Large intestine (tissue), 3 donors: ENCODE measurements around the gene ETV7. TPM values are rescaled to one million over a fixed set of nuclear protein-coding genes. Genes with fewer than 3 reads are reported as not detected.
"Not testable (repeated sequence)": the region's sequence is repeated elsewhere in the genome, so short reads cannot be mapped to it uniquely, and the experiment has no call there.

ENCODE experiments used
- DNase-seq, 2 donors: peaks; one replicate each; pipeline versions ENCODE4 v3.0.0 to v3.0.0-alpha.2; 2013
- H3K27ac ChIP-seq: one replicate; pipeline ENCODE4 v1.5.1; 2013; ENCODE audit warnings: low read length
- H3K27me3 ChIP-seq: 2 replicates; pipeline ENCODE4 v1.6.1; 2013; ENCODE audit warnings: low read length; ENCODE audit not compliant: control insufficient read depth, insufficient read depth
- H3K36me3 ChIP-seq: 2 replicates; pipeline ENCODE4 v1.6.1; 2013; ENCODE audit warnings: low read length; ENCODE audit not compliant: control insufficient read depth, insufficient read depth
- H3K4me1 ChIP-seq: one replicate; pipeline ENCODE4 v1.6.1; 2013; ENCODE audit warnings: low read length; ENCODE audit not compliant: control insufficient read depth, insufficient read depth
- H3K4me3 ChIP-seq: one replicate; pipeline ENCODE4 v1.5.1; 2013; ENCODE audit warnings: low read length
- H3K9me3 ChIP-seq: one replicate; pipeline ENCODE4 v1.6.1; 2013; ENCODE audit warnings: mild to moderate bottlenecking, low read depth, low read length, moderate library complexity; ENCODE audit not compliant: control insufficient read depth
- WGBS: methylation state at CpG from one replicate; pipeline ENCODE4 v1.1.5; 2013; ENCODE audit warnings: low lambda C conversion rate; ENCODE audit not compliant: insufficient coverage; 5-methylcytosine and 5-hydroxymethylcytosine counted together
- polyA plus RNA-seq: library from polyadenylated mRNA; unstranded; fragments of 120-200 nt; gene quantifications from one replicate; pipeline ENCODE4 v1.2.1, GENCODE V29; 2013

The ETV7 gene
- polyA plus RNA-seq, 1 donor: 9.3 TPM

DNA sequence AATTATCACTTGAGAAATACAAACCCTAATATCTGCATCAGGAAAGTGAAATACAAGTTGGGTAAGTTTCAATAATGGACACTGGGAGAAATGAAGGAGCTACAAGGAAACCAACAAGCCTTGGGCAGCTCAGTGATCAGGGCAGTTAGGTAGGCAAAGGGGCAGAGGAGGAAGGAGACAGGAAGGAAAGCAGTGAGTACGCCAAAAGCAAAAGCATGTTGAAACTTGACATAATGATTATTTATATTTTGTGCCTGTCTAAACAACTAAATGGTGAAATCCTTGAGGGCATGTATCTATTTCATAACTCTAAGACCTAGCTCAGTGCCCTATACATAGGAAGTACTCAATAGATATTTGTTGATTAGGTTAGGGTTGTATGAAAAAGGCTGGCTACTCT is 31.8 kb upstream of the ETV7 start:
- DNase-seq: no peak
- no peak overlapping the region for H3K27ac ChIP-seq
- H3K4me3 ChIP-seq: no peak overlapping the region
- H3K36me3 ChIP-seq: no peaks in the 10 kb centered on the region
- no peaks in the 10 kb centered on the region for H3K27me3 ChIP-seq
- no CpG with 5 or more reads among the region's 1 CpG for WGBS
- no peaks in the 10 kb centered on the region for H3K9me3 ChIP-seq
- H3K4me1 ChIP-seq: peaks cover 5% of the 10 kb centered on the region

GRCh38 chr6:36418558-36418957 is 31.1 kb upstream of the ETV7 start:
- no peaks in the 10 kb centered on the region for H3K9me3 ChIP-seq
- H3K27ac ChIP-seq: no peak overlapping the region
- no peak overlapping the region for H3K4me3 ChIP-seq
- WGBS: no CpG with 5 or more reads among the region's 3 CpGs
- H3K36me3 ChIP-seq: no peaks in the 10 kb centered on the region
- H3K4me1 ChIP-seq: peaks cover 5% of the 10 kb centered on the region
- DNase-seq: peak in 1 of 2 donors; percentile 13
- no peaks in the 10 kb centered on the region for H3K27me3 ChIP-seq

DNA sequence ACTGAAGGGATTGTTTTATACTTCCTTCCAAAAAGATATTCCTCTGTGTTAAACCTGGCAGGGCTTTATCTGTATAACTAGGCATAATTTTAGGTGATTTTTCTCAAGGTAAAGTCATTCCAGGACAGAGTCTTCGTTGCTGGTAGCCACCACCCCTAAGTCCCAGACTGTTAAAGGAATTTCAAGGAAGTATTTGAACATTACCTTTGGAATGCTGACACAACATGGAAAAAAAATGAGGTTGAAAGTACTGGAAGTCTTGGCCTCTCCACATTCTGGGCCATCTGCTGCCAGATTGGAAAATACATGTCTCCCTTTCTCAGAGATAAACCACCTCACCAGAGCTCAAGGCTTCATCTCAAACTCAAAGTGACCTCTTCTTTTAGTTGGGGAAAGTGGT is 27.0 kb upstream of the ETV7 start:
- DNase-seq: peak; percentile 23 to 68
- Histone ChIP-seq H3K9me3 (no peaks in the 10 kb centered on the region), H3K4me3 (no peak overlapping the region), H3K36me3 (no peaks in the 10 kb centered on the region), H3K4me1 (no peaks in the 10 kb centered on the region), H3K27me3 (no peaks in the 10 kb centered on the region), H3K27ac (peak overlapping the region; percentile 22)
- no CpG with 5 or more reads among the region's 1 CpG for WGBS

DNA sequence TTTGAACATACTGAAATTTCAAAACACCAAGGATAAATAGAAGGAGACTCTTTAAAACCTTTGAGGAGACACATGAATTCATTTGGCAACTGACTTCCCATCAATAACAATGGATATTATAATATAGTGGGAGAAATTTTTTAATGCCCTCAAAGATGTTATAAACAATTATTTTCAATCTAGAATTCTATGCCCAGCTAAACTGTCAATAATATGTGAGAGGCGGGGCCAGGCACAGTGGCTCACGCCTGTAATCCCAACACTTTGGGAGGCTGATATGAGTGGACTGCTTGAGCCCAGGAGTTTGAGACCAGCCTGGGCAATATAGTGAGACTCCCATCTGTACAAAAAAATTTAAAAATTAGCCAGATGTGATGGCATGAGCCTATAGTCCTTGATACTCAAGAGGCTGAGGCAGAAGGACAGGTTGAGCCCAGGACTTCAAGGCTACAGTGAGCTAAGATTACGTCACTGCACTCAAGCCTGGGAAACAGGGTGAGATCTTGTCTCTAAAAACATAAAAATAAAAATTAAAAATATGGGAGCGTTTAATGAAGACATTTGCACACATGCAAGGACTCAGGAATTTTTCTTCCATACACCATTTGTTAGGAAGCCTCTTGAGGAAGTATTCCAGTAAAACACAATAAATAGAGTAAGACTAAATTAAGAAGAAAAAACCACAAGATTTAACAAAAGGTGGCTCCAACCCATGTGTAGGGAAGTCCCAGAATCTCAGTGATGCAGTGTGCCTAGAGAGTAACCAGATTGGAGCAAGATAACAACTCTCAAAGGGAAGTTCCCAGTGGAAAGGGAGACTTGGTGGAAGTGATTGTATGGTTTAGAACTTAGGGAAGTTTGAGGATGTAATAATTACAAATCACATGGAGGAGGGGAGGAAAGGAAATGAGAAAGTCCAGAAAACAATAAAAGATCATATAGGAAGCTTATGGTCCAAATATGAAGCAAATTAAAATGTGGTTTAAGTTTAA is 26.3 kb upstream of the ETV7 start:
- WGBS: 88% methylated on average over 2 of the region's 4 CpGs
- no peaks in the 10 kb centered on the region for H3K9me3 ChIP-seq
- H3K27me3 ChIP-seq: no peaks in the 10 kb centered on the region
- H3K36me3 ChIP-seq: no peaks in the 10 kb centered on the region
- H3K4me3 ChIP-seq: no peak overlapping the region
- peak overlapping the region; percentile 20 for H3K27ac ChIP-seq
- H3K4me1 ChIP-seq: no peaks in the 10 kb centered on the region
- no peak for DNase-seq

DNA sequence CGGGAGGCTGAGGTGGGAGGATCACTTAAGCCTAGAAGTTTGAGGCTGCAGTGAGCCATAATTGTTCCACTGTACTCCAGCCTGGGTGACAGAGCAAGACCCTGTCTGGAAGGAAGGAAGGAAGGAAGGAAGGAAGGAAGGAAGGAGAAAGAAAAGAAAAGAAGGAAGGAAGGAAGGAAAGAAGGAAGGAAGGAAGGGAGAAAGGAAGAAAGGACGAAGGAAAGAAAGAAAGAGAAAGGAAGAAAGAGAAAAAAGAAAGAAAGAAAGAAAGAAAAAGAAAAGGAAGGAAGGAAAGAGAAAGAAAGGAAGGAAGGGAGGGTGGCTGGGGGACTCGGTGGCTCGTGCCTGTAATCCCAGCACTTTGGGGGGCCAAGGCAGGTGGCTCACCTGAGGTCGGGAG is 22.2 kb upstream of the ETV7 start:
- not testable (repeated sequence) for H3K27ac ChIP-seq, DNase-seq, H3K4me1 ChIP-seq, H3K36me3 ChIP-seq, H3K27me3 ChIP-seq, H3K4me3 ChIP-seq, H3K9me3 ChIP-seq
- 80% methylated on average over 3 of the region's 5 CpGs for WGBS

- H3K36me3 ChIP-seq: no peaks in the 10 kb centered on the region
- no peak for DNase-seq
- H3K4me3 ChIP-seq: no peak overlapping the region
- H3K27ac ChIP-seq: no peak overlapping the region
- no peaks in the 10 kb centered on the region for H3K9me3 ChIP-seq
- H3K27me3 ChIP-seq: no peaks in the 10 kb centered on the region
- WGBS: 100% methylated on average over 3 of the region's 4 CpGs
- no peaks in the 10 kb centered on the region for H3K4me1 ChIP-seq
Observed at GRCh38 chr6:36404164-36404563, 16.7 kb upstream of the ETV7 start.

DNA sequence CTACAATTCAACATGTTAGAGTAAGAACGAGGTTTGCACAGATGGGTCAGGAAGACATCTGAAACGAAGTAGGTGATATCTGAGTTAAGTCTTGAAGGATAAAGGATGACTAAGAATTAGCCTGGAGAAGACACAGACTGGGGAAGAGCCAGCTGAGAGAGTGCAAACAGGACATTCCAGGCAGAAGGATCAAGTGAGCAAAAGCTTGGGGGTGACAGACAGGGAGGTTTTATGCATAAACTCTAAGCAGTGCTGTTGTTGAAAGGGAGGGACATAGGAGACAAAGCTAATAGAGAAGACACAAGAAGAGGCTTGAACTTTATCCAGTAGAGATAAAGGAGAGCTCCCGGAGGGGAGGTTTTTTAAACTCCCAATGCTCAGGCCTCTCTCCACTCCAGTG is 15.0 kb upstream of the ETV7 start:
- Histone ChIP-seq H3K9me3 (no peaks in the 10 kb centered on the region), H3K36me3 (no peaks in the 10 kb centered on the region), H3K27me3 (no peaks in the 10 kb centered on the region), H3K4me1 (no peaks in the 10 kb centered on the region), H3K27ac (no peak overlapping the region), H3K4me3 (no peak overlapping the region)
- 50% methylated on average over 2 of the region's 3 CpGs for WGBS
- no peak for DNase-seq

GRCh38 chr6:36399970-36400369 is 12.5 kb upstream of the ETV7 start:
- Histone ChIP-seq H3K9me3 (no peaks in the 10 kb centered on the region), H3K4me1 (no peaks in the 10 kb centered on the region), H3K4me3 (no peak overlapping the region), H3K27me3 (no peaks in the 10 kb centered on the region), H3K27ac (no peak overlapping the region), H3K36me3 (no peaks in the 10 kb centered on the region)
- no peak for DNase-seq
- WGBS: no CpG with 5 or more reads among the region's 1 CpG

GRCh38 chr6:36392621-36393020 is 5.2 kb upstream of the ETV7 start:
- Histone ChIP-seq H3K4me3 (no peak overlapping the region), H3K36me3 (no peaks in the 10 kb centered on the region), H3K27ac (no peak overlapping the region), H3K4me1 (peaks cover 6% of the 10 kb centered on the region), H3K9me3 (no peaks in the 10 kb centered on the region), H3K27me3 (peaks cover 8% of the 10 kb centered on the region)
- WGBS: no CpG with 5 or more reads among the region's 5 CpGs
- no peak for DNase-seq

DNA sequence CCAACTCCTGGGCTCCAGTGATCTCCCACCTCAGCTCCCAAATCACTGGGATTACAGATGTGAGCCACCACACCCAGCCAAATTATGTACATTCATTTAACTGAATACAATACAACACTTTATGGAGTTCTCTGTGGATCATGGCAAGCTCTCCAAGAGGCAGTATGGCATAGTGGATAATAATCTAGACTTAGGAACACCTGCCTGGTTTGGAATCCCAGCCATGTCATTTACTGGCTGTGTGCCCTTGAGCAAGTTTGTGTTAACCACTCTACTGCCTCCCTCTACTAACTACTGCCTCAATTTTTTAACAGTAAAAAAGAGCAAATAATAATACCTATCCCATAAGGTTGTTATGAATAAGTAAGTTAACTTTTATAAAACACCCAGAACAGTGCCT is 1.9 kb upstream of the ETV7 start:
- H3K9me3 ChIP-seq: no peaks in the 10 kb centered on the region
- H3K27ac ChIP-seq: no peak overlapping the region
- H3K27me3 ChIP-seq: peaks cover 9% of the 10 kb centered on the region
- H3K36me3 ChIP-seq: no peaks in the 10 kb centered on the region
- DNase-seq: no peak
- peaks cover 6% of the 10 kb centered on the region for H3K4me1 ChIP-seq
- H3K4me3 ChIP-seq: no peak overlapping the region
